ENCODE data around the gene UMAD1. TPM values are rescaled to one million over a fixed set of nuclear protein-coding genes. Genes with fewer than 3 reads are reported as not detected.
A peak's percentile ranks its signal among the peaks of the same experiment; 100 is the strongest.
"Not testable (repeated sequence)": the region's sequence is repeated elsewhere in the genome, so short reads cannot be mapped to it uniquely, and the experiment has no call there.

UMAD1 gene
- total RNA-seq, 1 donor from 2014 or later, result 9.3 TPM

GRCh38 chr7:7654964-7655715 lies 14.6 kb downstream of the UMAD1 start:
- TF ChIP-seq, protein P1, sequence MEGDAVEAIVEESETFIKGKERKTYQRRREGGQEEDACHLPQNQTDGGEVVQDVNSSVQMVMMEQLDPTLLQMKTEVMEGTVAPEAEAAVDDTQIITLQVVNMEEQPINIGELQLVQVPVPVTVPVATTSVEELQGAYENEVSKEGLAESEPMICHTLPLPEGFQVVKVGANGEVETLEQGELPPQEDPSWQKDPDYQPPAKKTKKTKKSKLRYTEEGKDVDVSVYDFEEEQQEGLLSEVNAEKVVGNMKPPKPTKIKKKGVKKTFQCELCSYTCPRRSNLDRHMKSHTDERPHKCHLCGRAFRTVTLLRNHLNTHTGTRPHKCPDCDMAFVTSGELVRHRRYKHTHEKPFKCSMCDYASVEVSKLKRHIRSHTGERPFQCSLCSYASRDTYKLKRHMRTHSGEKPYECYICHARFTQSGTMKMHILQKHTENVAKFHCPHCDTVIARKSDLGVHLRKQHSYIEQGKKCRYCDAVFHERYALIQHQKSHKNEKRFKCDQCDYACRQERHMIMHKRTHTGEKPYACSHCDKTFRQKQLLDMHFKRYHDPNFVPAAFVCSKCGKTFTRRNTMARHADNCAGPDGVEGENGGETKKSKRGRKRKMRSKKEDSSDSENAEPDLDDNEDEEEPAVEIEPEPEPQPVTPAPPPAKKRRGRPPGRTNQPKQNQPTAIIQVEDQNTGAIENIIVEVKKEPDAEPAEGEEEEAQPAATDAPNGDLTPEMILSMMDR (IDR thresholded peaks at IDR 0.05; ENCODE audit: insufficient read depth, low read depth, low read length), result no peak
- no peak for TF ChIP-seq EZH2 (IDR thresholded peaks at IDR 0.05; ENCODE audit: insufficient read depth, low read length)
- Histone ChIP-seq H2AFZ (ENCODE audit: low read depth, low read length) (no peak overlapping the region), H3K36me3 (ENCODE audit: insufficient read depth, low read length) (no peaks in the 10 kb centered on the region), H3K9ac (ENCODE audit: low read length) (no peak overlapping the region), H4K20me1 (ENCODE audit: insufficient read depth, low read length) (peaks cover 8% of the 10 kb centered on the region), H3K4me1 (ENCODE audit: insufficient read depth, low read length) (no peaks in the 10 kb centered on the region), H3K79me2 (ENCODE audit: insufficient read depth, low read length) (peaks cover 3% of the 10 kb centered on the region), H3K27ac (ENCODE audit: low read depth, low read length) (no peak overlapping the region), H3K27me3 (ENCODE audit: insufficient read depth, low read length) (no peaks in the 10 kb centered on the region), H3K9me3 (ENCODE audit: insufficient read depth, low read depth, low read length) (no peaks in the 10 kb centered on the region), H3K4me2 (ENCODE audit: low read length) (no peak overlapping the region), H3K4me3 (ENCODE audit: insufficient read depth, low read depth, low read length) (no peak overlapping the region)
- no peak overlapping the region for H3K4me3 Mint-ChIP-seq (ENCODE audit: unreplicated experiment)
- no peak for FAIRE-seq
- H3K27ac Mint-ChIP-seq (ENCODE audit: unreplicated experiment), result no peak overlapping the region
- H3K27me3 Mint-ChIP-seq (ENCODE audit: low read depth, unreplicated experiment), result no peaks in the 10 kb centered on the region
- peaks cover 15% of the 10 kb centered on the region for H3K9me3 Mint-ChIP-seq (ENCODE audit: unreplicated experiment)
- H3K36me3 Mint-ChIP-seq (ENCODE audit: low read depth, unreplicated experiment), result peaks cover 2% of the 10 kb centered on the region
- no peaks in the 10 kb centered on the region for H3K4me1 Mint-ChIP-seq (ENCODE audit: low read depth, unreplicated experiment)
- no peak for DNase-seq (ENCODE audit: low read depth)

- H3K9me3 ChIP-seq (ENCODE audit: insufficient read depth, low read depth, low read length); H3K27ac Mint-ChIP-seq (ENCODE audit: unreplicated experiment); H2AFZ ChIP-seq (ENCODE audit: low read depth, low read length); H3K27me3 Mint-ChIP-seq (ENCODE audit: low read depth, unreplicated experiment); H3K4me1 ChIP-seq (ENCODE audit: insufficient read depth, low read length); H3K79me2 ChIP-seq (ENCODE audit: insufficient read depth, low read length); H3K9ac ChIP-seq (ENCODE audit: low read length); DNase-seq (ENCODE audit: low read depth); FAIRE-seq; H3K36me3 Mint-ChIP-seq (ENCODE audit: low read depth, unreplicated experiment); H3K4me3 Mint-ChIP-seq (ENCODE audit: unreplicated experiment); H3K4me2 ChIP-seq (ENCODE audit: low read length); H3K27ac ChIP-seq (ENCODE audit: low read depth, low read length); H4K20me1 ChIP-seq (ENCODE audit: insufficient read depth, low read length); H3K27me3 ChIP-seq (ENCODE audit: insufficient read depth, low read length); H3K4me3 ChIP-seq (ENCODE audit: insufficient read depth, low read depth, low read length); H3K4me1 Mint-ChIP-seq (ENCODE audit: low read depth, unreplicated experiment); H3K36me3 ChIP-seq (ENCODE audit: insufficient read depth, low read length): not testable (repeated sequence)
- peaks cover 15% of the 10 kb centered on the region for H3K9me3 Mint-ChIP-seq (ENCODE audit: unreplicated experiment)
Observed at GRCh38 chr7:7656459-7656858, 15.9 kb downstream of the UMAD1 start.

DNA sequence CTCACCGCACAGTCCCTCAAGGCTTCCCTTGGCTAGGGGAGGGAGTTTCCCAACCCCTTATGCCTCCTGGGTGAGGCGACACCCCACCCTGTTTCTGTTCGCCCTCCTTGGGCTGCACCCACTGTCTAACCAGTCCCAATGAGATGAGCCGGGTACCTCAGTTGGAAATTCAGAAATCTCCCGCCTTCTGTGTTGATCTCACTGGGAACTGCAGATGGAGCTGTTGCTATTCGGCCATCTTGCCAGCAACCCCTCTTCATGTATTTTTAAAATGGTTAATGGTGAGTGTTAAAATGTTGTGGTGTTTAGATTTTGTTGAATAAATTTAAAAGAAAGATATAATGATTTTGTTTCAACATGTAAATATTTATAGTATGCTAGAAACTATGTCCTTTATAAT lies 22.0 kb downstream of the UMAD1 start:
- FAIRE-seq, result no peak
- Histone ChIP-seq H3K4me2 (ENCODE audit: low read length) (no peak overlapping the region), H3K27ac (ENCODE audit: low read depth, low read length) (no peak overlapping the region), H3K9me3 (ENCODE audit: insufficient read depth, low read depth, low read length) (no peaks in the 10 kb centered on the region), H3K4me3 (ENCODE audit: insufficient read depth, low read depth, low read length) (no peak overlapping the region), H3K79me2 (ENCODE audit: insufficient read depth, low read length) (no peaks in the 10 kb centered on the region), H3K9ac (ENCODE audit: low read length) (no peak overlapping the region), H2AFZ (ENCODE audit: low read depth, low read length) (no peak overlapping the region), H3K36me3 (ENCODE audit: insufficient read depth, low read length) (no peaks in the 10 kb centered on the region), H3K4me1 (ENCODE audit: insufficient read depth, low read length) (no peaks in the 10 kb centered on the region), H3K27me3 (ENCODE audit: insufficient read depth, low read length) (no peaks in the 10 kb centered on the region), H4K20me1 (ENCODE audit: insufficient read depth, low read length) (peaks cover 4% of the 10 kb centered on the region)
- Mint-ChIP-seq H3K36me3 (ENCODE audit: low read depth, unreplicated experiment) (no peaks in the 10 kb centered on the region), H3K4me3 (ENCODE audit: unreplicated experiment) (no peak overlapping the region), H3K9me3 (ENCODE audit: unreplicated experiment) (peaks cover 8% of the 10 kb centered on the region), H3K4me1 (ENCODE audit: low read depth, unreplicated experiment) (no peaks in the 10 kb centered on the region), H3K27ac (ENCODE audit: unreplicated experiment) (no peak overlapping the region), H3K27me3 (ENCODE audit: low read depth, unreplicated experiment) (no peaks in the 10 kb centered on the region)
- DNase-seq (ENCODE audit: low read depth), result no peak
- TF ChIP-seq EZH2 (IDR thresholded peaks at IDR 0.05; ENCODE audit: insufficient read depth, low read length), result no peak
- TF ChIP-seq, protein P1 (IDR thresholded peaks at IDR 0.05; ENCODE audit: insufficient read depth, low read depth, low read length), result peak; percentile 40
